ENCODE results near the gene NR1H4. TPM values are rescaled to one million over a fixed set of nuclear protein-coding genes. Genes with fewer than 3 reads are reported as not detected.

NR1H4 gene
- total and polyA plus RNA-seq, 2 of the 8 experiments (the other 6 are each of a cell fraction or from before 2014, with no cell fraction given) = not detected

GRCh38 chr12:100584256-100584655 is 110.6 kb downstream of the NR1H4 start:
- Histone ChIP-seq H3K9me3 (ENCODE audit: insufficient read depth in 2 of 2, low read depth in 1 of 2, low read length in 1 of 2) (peaks cover 5% of the 10 kb centered on the region in 2 experiments; a peak in 1 of 4 replicates), H3K23ac (ENCODE audit: insufficient read length) (no peak overlapping the region), H4K20me1 (replicated peaks in 1 of 2; ENCODE audit: control insufficient read depth in 1 of 2, insufficient read depth in 2 of 2, low read length in 2 of 2) (no peaks in the 10 kb centered on the region), H3K27ac (ENCODE audit: low read depth, low read length) (no peak overlapping the region), H2BK120ac (replicated peaks; ENCODE audit: low read depth, low read length) (no peak overlapping the region), H3K4me1 (replicated peaks in 1 of 4; ENCODE audit: control insufficient read depth in 3 of 4, insufficient read depth in 4 of 4, low read length in 3 of 4) (no peaks in the 10 kb centered on the region), H3K79me2 (ENCODE audit: control insufficient read depth in 1 of 2, insufficient read depth in 2 of 2, low read length in 2 of 2) (peaks cover 0 to 12% of the 10 kb centered on the region in 2 experiments; a peak in 2 of 4 replicates), H2BK5ac (ENCODE audit: low read depth, low read length) (no peak overlapping the region), H3K9ac (replicated peaks in 1 of 4; ENCODE audit: extremely low read depth in 1 of 4, low read depth in 3 of 4, low read length in 3 of 4) (no peak overlapping the region), H3K79me1 (ENCODE audit: low read depth, low read length) (no peaks in the 10 kb centered on the region; the same call in 1 of the 2 replicates), H3K23me2 (ENCODE audit: low read depth, low read length) (no peaks in the 10 kb centered on the region), H2AK5ac (ENCODE audit: low read depth, low read length) (no peak overlapping the region), H2AFZ (ENCODE audit: low read length) (no peak overlapping the region), H3K18ac (ENCODE audit: extremely low read depth, low read length) (no peak overlapping the region), H3K4me3 (ENCODE audit: extremely low read depth in 1 of 4, insufficient read depth in 2 of 4, low read depth in 3 of 4, low read length in 4 of 4) (no peak overlapping the region), H4K8ac (ENCODE audit: extremely low read depth, insufficient read depth, low read length) (no peak overlapping the region), H4K91ac (replicated peaks; ENCODE audit: insufficient read length, low read length) (no peak overlapping the region), H3K56ac (replicated peaks; ENCODE audit: insufficient read length, low read depth, low read length) (no peak overlapping the region), H2BK15ac (ENCODE audit: low read length) (no peak overlapping the region), H3K27me3 (replicated peaks in 1 of 4; ENCODE audit: control insufficient read depth in 3 of 4, extremely low read depth in 1 of 4, insufficient read depth in 3 of 4, low read length in 3 of 4) (no peaks in the 10 kb centered on the region), H2BK12ac (ENCODE audit: low read depth, low read length) (no peak overlapping the region), H3K14ac (ENCODE audit: insufficient read length) (no peak overlapping the region), H2BK20ac (ENCODE audit: low read length) (no peak overlapping the region), H3K36me3 (ENCODE audit: control insufficient read depth in 2 of 4, insufficient read depth in 4 of 4, low read length in 3 of 4) (no peaks in the 10 kb centered on the region), H4K5ac (ENCODE audit: insufficient read length, low read depth, low read length) (no peak overlapping the region), H3K4ac (replicated peaks; ENCODE audit: insufficient read length, low read depth, low read length) (no peak overlapping the region), H3K4me2 (ENCODE audit: insufficient read depth in 1 of 2, low read depth in 2 of 2, low read length in 2 of 2) (no peak overlapping the region)
- FAIRE-seq (no peak), DNase-seq (ENCODE audit: low read depth in 1 of 2, low spot score in 2 of 2) (no peak)
- ChIA-PET POLR2A (ENCODE audit: partially characterized antibody) (no interaction called here), CTCF (ENCODE audit: partially characterized antibody) (interaction anchor here (0.9 kb wide), 1 partner anchor 87 kb away, joined by 3 read pairs; no protein-coding TSS in a partner anchor)
- WGBS, 2 experiments (ENCODE audit: extremely low coverage in 1 of 2, insufficient coverage in 1 of 2, insufficient read length in 1 of 2, insufficient replicate concordance in 2 of 2, low coverage in 1 of 2, low lambda C conversion rate in 2 of 2, missing lambda C conversion rate in 1 of 2) = 91% methylated on average over 3 of the region's 3 CpGs; no CpG with 5 or more reads in 1 of the 2 experiments
- TF ChIP-seq TAF7 (optimal IDR thresholded peaks at IDR 0.05; ENCODE audit: borderline replicate concordance, low read depth, low read length) (no peak), HDAC2 (IDR thresholded peaks at IDR 0.05; ENCODE audit: borderline replicate concordance in 1 of 2, low read depth in 2 of 2, low read length in 2 of 2) (no peak), GABPA (IDR thresholded peaks at IDR 0.05; ENCODE audit: borderline replicate concordance, insufficient read depth, low read length) (no peak), TCF12 (IDR thresholded peaks at IDR 0.05; ENCODE audit: low read depth, low read length) (no peak), EZH2 (IDR thresholded peaks at IDR 0.05; ENCODE audit: low read depth, low read length, severe bottlenecking) (no peak), POLR2AphosphoS5 (IDR thresholded peaks at IDR 0.05; ENCODE audit: low read depth, low read length) (no peak), EP300 (IDR thresholded peaks at IDR 0.05; ENCODE audit: borderline replicate concordance in 1 of 2, low read depth in 2 of 2, low read length in 2 of 2) (no peak), JUN (IDR thresholded peaks at IDR 0.05; ENCODE audit: low read depth, low read length) (no peak), BCL11A (IDR thresholded peaks at IDR 0.05; ENCODE audit: low read depth in 2 of 2, low read length in 2 of 2) (no peak), BRCA1 (IDR thresholded peaks at IDR 0.05; ENCODE audit: low read depth, low read length) (no peak)

Data from H1 (cell line).